SK-N-SH (cell line): ENCODE results near the gene HS6ST3. TPM values are rescaled to one million over a fixed set of nuclear protein-coding genes. Genes with fewer than 3 reads are reported as not detected.

Source experiments
- CTCF ChIA-PET: fragments of 300-600, 350-600 bp; formaldehyde crosslinking; extraction: SDS; loops from one replicate; lab custom pipeline; 2021; lab: Yijun Ruan, JAX
- POLR2A ChIA-PET: fragments of 350-600 bp; sonication (Branson Sonifier 250); formaldehyde crosslinking; extraction: SDS; loops from one replicate; lab custom pipeline; 2020; ENCODE audit warnings: antibody characterized with exemption, inconsistent platforms; lab: Yijun Ruan, JAX
- DNase-seq: peaks from one replicate; pipeline ENCODE4 v3.0.0; 2012
- H2AFZ ChIP-seq: fragments of 200-600 bp; sonication (generic); 2 replicates; pipeline ENCODE4 v1.8.1; 2016; ENCODE audit warnings: antibody characterized with exemption, mild to moderate bottlenecking, low read depth
- H3F3A ChIP-seq: fragments of 200-600 bp; sonication (generic); replicated peaks from 2 replicates; pipeline ENCODE3; 2016; ENCODE audit warnings: antibody characterized with exemption, mild to moderate bottlenecking; ENCODE audit not compliant: insufficient read depth
- H3K27ac ChIP-seq, 2 experiments: fragments of 200-500 bp in 1 of 2; fragments of 200-600 bp in 1 of 2; sonication (Bioruptor generic) in 1 of 2; sonication (generic), shearing (Covaris generic) in 1 of 2; 2 replicates each; pipeline versions ENCODE4 v1.5.1 to v1.6.1; 2014 to 2016; ENCODE audit warnings: low read depth in 2 of 2, inconsistent platforms in 1 of 2, low read length in 1 of 2, mild to moderate bottlenecking in 1 of 2, mixed read lengths in 1 of 2
- H3K27me3 ChIP-seq: fragments of 200-600 bp; sonication (generic), shearing (Covaris generic); 2 replicates; pipeline ENCODE4 v1.6.1; 2016; ENCODE audit warnings: mixed run types; ENCODE audit not compliant: insufficient read depth
- H3K36me3 ChIP-seq, 2 experiments: fragments of 200-500 bp in 1 of 2; fragments of 200-600 bp in 1 of 2; sonication (Bioruptor generic) in 1 of 2; sonication (generic) in 1 of 2; replicated peaks in 1 of 2; 2 replicates each; pipeline versions ENCODE3 to v1.5.1; 2014 to 2016; ENCODE audit warnings: low read length in 1 of 2, mild to moderate bottlenecking in 1 of 2; ENCODE audit not compliant: insufficient read depth in 2 of 2, control insufficient read depth in 1 of 2
- H3K4me1 ChIP-seq, 2 experiments: fragments of 200-500 bp in 1 of 2; fragments of 200-600 bp in 1 of 2; sonication (Bioruptor generic) in 1 of 2; sonication (generic), shearing (Covaris generic) in 1 of 2; 2 replicates each; pipeline versions ENCODE4 v1.5.1 to v1.6.1; 2014 to 2016; ENCODE audit warnings: low read depth in 1 of 2, low read length in 1 of 2, mixed run types in 1 of 2; ENCODE audit not compliant: insufficient read depth in 2 of 2, control insufficient read depth in 1 of 2
- H3K4me2 ChIP-seq: fragments of 200-600 bp; sonication (generic), shearing (Covaris generic); 2 replicates; pipeline ENCODE4 v1.6.1; 2017; ENCODE audit warnings: mixed run types
- H3K4me3 ChIP-seq, 2 experiments: fragments of 200-500 bp in 1 of 2; fragments of 200-600 bp in 1 of 2; sonication (Bioruptor generic) in 1 of 2; sonication (generic), shearing (Covaris generic) in 1 of 2; 2 replicates each; pipeline versions ENCODE4 v1.5.1 to v1.8.1; 2014 to 2016; ENCODE audit warnings: low read depth in 2 of 2, inconsistent platforms in 1 of 2, low read length in 1 of 2, mild to moderate bottlenecking in 1 of 2, mixed read lengths in 1 of 2, moderate library complexity in 1 of 2
- H3K79me2 ChIP-seq: fragments of 200-600 bp; sonication (generic); 2 replicates; pipeline ENCODE4 v1.8.1; 2017; ENCODE audit warnings: mild to moderate bottlenecking; ENCODE audit not compliant: insufficient read depth
- H3K9ac ChIP-seq: fragments of 200-600 bp; sonication (generic); 2 replicates; pipeline ENCODE4 v1.6.1; 2017; ENCODE audit warnings: mixed run types
- H3K9me2 ChIP-seq: fragments of 200-600 bp; sonication (generic); 2 replicates; pipeline ENCODE4 v1.6.1; 2017; ENCODE audit warnings: mixed run types
- H3K9me3 ChIP-seq: fragments of 200-600 bp; sonication (generic); 2 replicates; pipeline ENCODE4 v1.6.1; 2017; ENCODE audit warnings: mixed run types, mild to moderate bottlenecking, moderate library complexity
- H4K20me1 ChIP-seq: fragments of 200-600 bp; sonication (generic); 2 replicates; pipeline ENCODE4 v1.6.1; 2017; ENCODE audit warnings: mild to moderate bottlenecking, mixed run types; ENCODE audit not compliant: insufficient read depth
- CHD2 ChIP-seq: fragments of 150-350 bp; IDR thresholded peaks from 2 replicates; pipeline ENCODE4 v1.6.1; 2018; ENCODE audit warnings: low read length; ENCODE audit not compliant: partially characterized antibody
- EP300 ChIP-seq, 2 experiments: IDR thresholded peaks; 2 replicates each; pipeline versions ENCODE4 v1.4.0 to v1.6.1; 2012; ENCODE audit warnings: borderline replicate concordance in 1 of 2, low read depth in 1 of 2, low read length in 1 of 2
- EZH2phosphoT487 ChIP-seq: fragments of 200-600 bp; sonication (generic); IDR thresholded peaks from 2 replicates; pipeline ENCODE4 v1.6.1; 2017; ENCODE audit warnings: low read depth, mixed run types, mild to moderate bottlenecking, antibody characterized with exemption, moderate library complexity, borderline replicate concordance
- FOSL2 ChIP-seq: IDR thresholded peaks from 2 replicates; pipeline ENCODE4 v1.4.0; 2012; ENCODE audit warnings: low read depth, mild to moderate bottlenecking, moderate library complexity, borderline replicate concordance
- FOXM1 ChIP-seq: IDR thresholded peaks from 2 replicates; pipeline ENCODE4 v1.4.0; 2012; ENCODE audit warnings: low read depth, mild to moderate bottlenecking
- GATA2 ChIP-seq: sonication (generic); formaldehyde crosslinking; IDR thresholded peaks from 2 replicates; pipeline ENCODE4 v1.5.0; 2020; ENCODE audit warnings: mild to moderate bottlenecking, missing genetic modification reagents
- JUND ChIP-seq: IDR thresholded peaks from 2 replicates; pipeline ENCODE4 v1.4.0; 2012
- MEF2A ChIP-seq: IDR thresholded peaks from 2 replicates; pipeline ENCODE4 v1.4.0; 2012; ENCODE audit warnings: low read depth, borderline replicate concordance
- MXI1 ChIP-seq: IDR thresholded peaks from 2 replicates; pipeline ENCODE4 v1.6.1; 2012; ENCODE audit warnings: mild to moderate bottlenecking, low read depth, low read length, improper control_type of control experiment
- NFIC ChIP-seq: IDR thresholded peaks from 2 replicates; pipeline ENCODE4 v1.4.0; 2012; ENCODE audit warnings: borderline replicate concordance
- NRF1 ChIP-seq: IDR thresholded peaks from 2 replicates; pipeline ENCODE4 v1.6.1; 2012; ENCODE audit warnings: low read depth, mild to moderate bottlenecking, low read length
- POLR2AphosphoS5 ChIP-seq: IDR thresholded peaks from 2 replicates; pipeline ENCODE4 v1.6.1; 2012; ENCODE audit warnings: low read depth, low read length
- RAD21 ChIP-seq: IDR thresholded peaks from 2 replicates; pipeline ENCODE4 v1.6.1; 2012; ENCODE audit warnings: mild to moderate bottlenecking, low read length
- RXRA ChIP-seq: IDR thresholded peaks from 2 replicates; pipeline ENCODE4 v1.4.0; 2012; ENCODE audit warnings: low read depth, mild to moderate bottlenecking, borderline replicate concordance
- TCF12 ChIP-seq: IDR thresholded peaks from 2 replicates; pipeline ENCODE4 v1.4.0; 2012
- WGBS: methylation state at CpG from one replicate; pipeline ENCODE4 v1.1.6; 2017; ENCODE audit warnings: low lambda C conversion rate; 5-methylcytosine and 5-hydroxymethylcytosine counted together
- polyA plus RNA-seq, 3 experiments: library from polyadenylated mRNA; depleted of rRNA; stranded (reverse); fragments of >200 nt; gene quantifications; 2 replicates each; pipeline ENCODE4 v1.2.3, GENCODE V29; 2012
- TF ChIP-seq, protein P1 (sequence below): fragments of 150-350 bp; IDR thresholded peaks from 2 replicates; pipeline ENCODE4 v1.6.1; 2017; ENCODE audit warnings: antibody characterized with exemption, low read length, low read depth, borderline replicate concordance
- TF ChIP-seq, protein P2 (sequence below): IDR thresholded peaks from 2 replicates; pipeline ENCODE4 v1.4.0; 2012; ENCODE audit warnings: low read depth, borderline replicate concordance
- TF ChIP-seq, protein P3 (sequence below): IDR thresholded peaks from 2 replicates; pipeline ENCODE4 v1.4.0; 2012; ENCODE audit warnings: low read depth
- TF ChIP-seq, protein P4 (sequence below): IDR thresholded peaks from 2 replicates; pipeline ENCODE4; 2012
- TF ChIP-seq, protein P5 (sequence below): IDR thresholded peaks from 2 replicates; pipeline ENCODE4 v1.4.0; 2012; ENCODE audit warnings: low read depth, borderline replicate concordance

The HS6ST3 gene
- polyA plus RNA-seq, 1 of the 3 experiments (the other 2 are of a cell fraction) = under 0.01 TPM

DNA sequence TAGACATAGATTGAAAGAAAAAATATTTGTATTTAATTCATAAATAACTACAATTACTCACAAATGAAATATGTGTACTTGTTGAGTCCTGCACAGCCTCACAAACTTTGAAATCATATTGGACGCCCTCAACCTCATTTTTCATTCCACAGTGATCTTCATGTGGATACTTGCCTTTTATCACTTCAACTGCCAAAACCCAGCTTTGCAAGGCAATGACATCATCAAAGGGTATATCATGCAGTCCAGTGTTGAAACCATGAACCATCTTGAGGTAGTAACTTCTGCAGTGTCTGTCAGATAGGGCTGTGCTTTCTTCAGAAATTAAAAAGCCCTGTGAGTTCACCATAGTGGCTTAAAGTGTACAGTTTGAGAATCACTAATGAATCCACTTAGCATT lies 82.2 kb downstream of the HS6ST3 start:
- 26% methylated on average over 1 of the region's 1 CpG for WGBS
- Histone ChIP-seq H3K9me2 (no peaks in the 10 kb centered on the region), H2AFZ (no peak overlapping the region), H3K27ac (no peak overlapping the region), H3K27me3 (no peaks in the 10 kb centered on the region), H3K9me3 (no peaks in the 10 kb centered on the region), H3K9ac (no peak overlapping the region), H4K20me1 (no peaks in the 10 kb centered on the region), H3K4me1 (no peaks in the 10 kb centered on the region), H3K4me3 (no peak overlapping the region), H3K79me2 (no peaks in the 10 kb centered on the region), H3K4me2 (no peak overlapping the region), H3K36me3 (no peaks in the 10 kb centered on the region), H3F3A (no peaks in the 10 kb centered on the region)
- DNase-seq = no peak
- ChIA-PET POLR2A (no interaction called here), CTCF (no interaction called here)
- no peak for TF ChIP-seq GATA2
- TF ChIP-seq FOSL2 = no peak
- no peak for TF ChIP-seq FOXM1
- no peak for TF ChIP-seq TCF12
- TF ChIP-seq NFIC = no peak
- TF ChIP-seq JUND = no peak
- TF ChIP-seq, protein P1, sequence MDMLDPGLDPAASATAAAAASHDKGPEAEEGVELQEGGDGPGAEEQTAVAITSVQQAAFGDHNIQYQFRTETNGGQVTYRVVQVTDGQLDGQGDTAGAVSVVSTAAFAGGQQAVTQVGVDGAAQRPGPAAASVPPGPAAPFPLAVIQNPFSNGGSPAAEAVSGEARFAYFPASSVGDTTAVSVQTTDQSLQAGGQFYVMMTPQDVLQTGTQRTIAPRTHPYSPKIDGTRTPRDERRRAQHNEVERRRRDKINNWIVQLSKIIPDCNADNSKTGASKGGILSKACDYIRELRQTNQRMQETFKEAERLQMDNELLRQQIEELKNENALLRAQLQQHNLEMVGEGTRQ = no peak
- TF ChIP-seq EZH2phosphoT487 = no peak
- no peak for TF ChIP-seq CHD2
- TF ChIP-seq, protein P2, sequence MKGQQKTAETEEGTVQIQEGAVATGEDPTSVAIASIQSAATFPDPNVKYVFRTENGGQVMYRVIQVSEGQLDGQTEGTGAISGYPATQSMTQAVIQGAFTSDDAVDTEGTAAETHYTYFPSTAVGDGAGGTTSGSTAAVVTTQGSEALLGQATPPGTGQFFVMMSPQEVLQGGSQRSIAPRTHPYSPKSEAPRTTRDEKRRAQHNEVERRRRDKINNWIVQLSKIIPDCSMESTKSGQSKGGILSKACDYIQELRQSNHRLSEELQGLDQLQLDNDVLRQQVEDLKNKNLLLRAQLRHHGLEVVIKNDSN = no peak
- no peak for TF ChIP-seq RXRA
- no peak for TF ChIP-seq RAD21
- TF ChIP-seq, protein P3, sequence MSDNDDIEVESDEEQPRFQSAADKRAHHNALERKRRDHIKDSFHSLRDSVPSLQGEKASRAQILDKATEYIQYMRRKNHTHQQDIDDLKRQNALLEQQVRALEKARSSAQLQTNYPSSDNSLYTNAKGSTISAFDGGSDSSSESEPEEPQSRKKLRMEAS = no peak
- TF ChIP-seq MXI1 = no peak
- no peak for TF ChIP-seq EP300 (IDR thresholded peaks at IDR 0.05; ENCODE audit: borderline replicate concordance in 1 of 2, low read depth in 1 of 2, low read length in 1 of 2)
- no peak for TF ChIP-seq POLR2AphosphoS5
- TF ChIP-seq MEF2A = no peak
- TF ChIP-seq, protein P4, sequence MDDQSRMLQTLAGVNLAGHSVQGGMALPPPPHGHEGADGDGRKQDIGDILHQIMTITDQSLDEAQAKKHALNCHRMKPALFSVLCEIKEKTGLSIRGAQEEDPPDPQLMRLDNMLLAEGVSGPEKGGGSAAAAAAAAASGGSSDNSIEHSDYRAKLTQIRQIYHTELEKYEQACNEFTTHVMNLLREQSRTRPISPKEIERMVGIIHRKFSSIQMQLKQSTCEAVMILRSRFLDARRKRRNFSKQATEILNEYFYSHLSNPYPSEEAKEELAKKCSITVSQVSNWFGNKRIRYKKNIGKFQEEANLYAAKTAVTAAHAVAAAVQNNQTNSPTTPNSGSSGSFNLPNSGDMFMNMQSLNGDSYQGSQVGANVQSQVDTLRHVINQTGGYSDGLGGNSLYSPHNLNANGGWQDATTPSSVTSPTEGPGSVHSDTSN = no peak
- TF ChIP-seq, protein P5, sequence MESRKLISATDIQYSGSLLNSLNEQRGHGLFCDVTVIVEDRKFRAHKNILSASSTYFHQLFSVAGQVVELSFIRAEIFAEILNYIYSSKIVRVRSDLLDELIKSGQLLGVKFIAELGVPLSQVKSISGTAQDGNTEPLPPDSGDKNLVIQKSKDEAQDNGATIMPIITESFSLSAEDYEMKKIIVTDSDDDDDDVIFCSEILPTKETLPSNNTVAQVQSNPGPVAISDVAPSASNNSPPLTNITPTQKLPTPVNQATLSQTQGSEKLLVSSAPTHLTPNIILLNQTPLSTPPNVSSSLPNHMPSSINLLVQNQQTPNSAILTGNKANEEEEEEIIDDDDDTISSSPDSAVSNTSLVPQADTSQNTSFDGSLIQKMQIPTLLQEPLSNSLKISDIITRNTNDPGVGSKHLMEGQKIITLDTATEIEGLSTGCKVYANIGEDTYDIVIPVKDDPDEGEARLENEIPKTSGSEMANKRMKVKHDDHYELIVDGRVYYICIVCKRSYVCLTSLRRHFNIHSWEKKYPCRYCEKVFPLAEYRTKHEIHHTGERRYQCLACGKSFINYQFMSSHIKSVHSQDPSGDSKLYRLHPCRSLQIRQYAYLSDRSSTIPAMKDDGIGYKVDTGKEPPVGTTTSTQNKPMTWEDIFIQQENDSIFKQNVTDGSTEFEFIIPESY = no peak
- TF ChIP-seq NRF1 = no peak
